ENCODE measurements around the gene MAD1L1.

Gene MAD1L1

DNA sequence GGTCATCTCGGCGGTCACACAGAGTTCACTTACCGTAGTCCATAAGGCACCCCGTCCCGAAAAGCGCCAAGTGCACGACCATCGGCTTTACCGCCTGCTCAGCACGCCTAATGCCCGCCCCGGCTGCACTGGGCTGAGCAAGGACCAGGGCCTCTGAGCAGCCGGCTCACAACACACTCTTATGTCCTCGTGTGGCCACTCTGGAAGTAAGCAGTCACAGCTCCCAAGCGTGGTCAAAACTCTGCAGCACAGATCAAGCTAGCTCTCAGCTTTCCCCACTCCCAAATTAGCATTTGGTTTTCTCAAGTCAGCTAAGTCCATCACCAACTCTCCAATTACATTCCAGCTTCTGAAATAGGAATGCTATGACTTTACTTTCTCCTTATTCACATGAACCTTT lies 57.7 kb downstream of the MAD1L1 start:
- ATAC-seq (ENCODE audit: low read depth) (peak; percentile 35), DNase-seq (ENCODE audit: low spot score) (no peak)
- TF ChIP-seq, protein P1, sequence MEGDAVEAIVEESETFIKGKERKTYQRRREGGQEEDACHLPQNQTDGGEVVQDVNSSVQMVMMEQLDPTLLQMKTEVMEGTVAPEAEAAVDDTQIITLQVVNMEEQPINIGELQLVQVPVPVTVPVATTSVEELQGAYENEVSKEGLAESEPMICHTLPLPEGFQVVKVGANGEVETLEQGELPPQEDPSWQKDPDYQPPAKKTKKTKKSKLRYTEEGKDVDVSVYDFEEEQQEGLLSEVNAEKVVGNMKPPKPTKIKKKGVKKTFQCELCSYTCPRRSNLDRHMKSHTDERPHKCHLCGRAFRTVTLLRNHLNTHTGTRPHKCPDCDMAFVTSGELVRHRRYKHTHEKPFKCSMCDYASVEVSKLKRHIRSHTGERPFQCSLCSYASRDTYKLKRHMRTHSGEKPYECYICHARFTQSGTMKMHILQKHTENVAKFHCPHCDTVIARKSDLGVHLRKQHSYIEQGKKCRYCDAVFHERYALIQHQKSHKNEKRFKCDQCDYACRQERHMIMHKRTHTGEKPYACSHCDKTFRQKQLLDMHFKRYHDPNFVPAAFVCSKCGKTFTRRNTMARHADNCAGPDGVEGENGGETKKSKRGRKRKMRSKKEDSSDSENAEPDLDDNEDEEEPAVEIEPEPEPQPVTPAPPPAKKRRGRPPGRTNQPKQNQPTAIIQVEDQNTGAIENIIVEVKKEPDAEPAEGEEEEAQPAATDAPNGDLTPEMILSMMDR (IDR thresholded peaks at IDR 0.05; ENCODE audit: poor library complexity, severe bottlenecking), result no peak
- Histone ChIP-seq H3K27ac (ENCODE audit: poor library complexity, severe bottlenecking) (peak overlapping the region; percentile 89), H3K4me1 (ENCODE audit: insufficient read depth, poor library complexity, severe bottlenecking) (peaks cover 29% of the 10 kb centered on the region), H3K27me3 (ENCODE audit: insufficient read depth, poor library complexity, severe bottlenecking) (no peaks in the 10 kb centered on the region), H3K9me3 (ENCODE audit: severe bottlenecking) (no peaks in the 10 kb centered on the region), H3K4me3 (ENCODE audit: severe bottlenecking) (no peak overlapping the region), H3K36me3 (ENCODE audit: low read depth) (peaks cover 4% of the 10 kb centered on the region)

DNA sequence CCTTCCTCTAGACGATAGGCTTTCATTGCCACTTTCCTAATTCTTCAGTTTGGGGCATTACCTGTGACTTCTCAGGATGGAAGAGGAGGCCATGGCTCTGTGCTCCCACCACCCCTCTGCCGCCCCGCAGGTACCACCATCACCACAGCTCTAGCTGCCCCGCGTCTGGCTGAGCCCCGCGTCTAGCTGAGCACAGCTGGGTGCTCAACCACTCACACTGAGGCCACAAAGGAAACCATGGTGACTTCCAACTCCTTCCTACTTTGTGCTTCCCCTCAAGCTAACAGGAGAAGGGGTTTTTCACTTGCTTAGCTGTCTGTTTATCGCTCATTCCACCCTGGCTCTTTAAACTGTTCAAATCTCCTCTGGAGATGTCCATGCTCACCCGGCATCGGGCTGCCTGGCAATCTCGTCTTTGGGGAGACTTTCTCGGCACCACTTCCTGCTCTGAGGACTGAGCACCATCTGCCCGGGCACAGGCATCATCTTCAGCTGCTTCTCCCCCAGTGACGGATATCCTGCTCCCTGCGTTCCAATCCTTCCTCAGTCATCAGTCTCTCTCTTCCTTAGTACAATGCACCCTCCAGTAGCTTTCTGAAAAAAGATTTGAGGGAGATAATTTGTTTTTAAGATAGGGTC lies 59.4 kb downstream of the MAD1L1 start:
- Histone ChIP-seq H3K27me3 (ENCODE audit: insufficient read depth, poor library complexity, severe bottlenecking) (no peaks in the 10 kb centered on the region), H3K4me1 (ENCODE audit: insufficient read depth, poor library complexity, severe bottlenecking) (peaks cover 32% of the 10 kb centered on the region), H3K36me3 (ENCODE audit: low read depth) (peaks cover 3% of the 10 kb centered on the region), H3K9me3 (ENCODE audit: severe bottlenecking) (no peaks in the 10 kb centered on the region), H3K4me3 (ENCODE audit: severe bottlenecking) (no peak overlapping the region), H3K27ac (ENCODE audit: poor library complexity, severe bottlenecking) (peak overlapping the region; percentile 34)
- TF ChIP-seq, protein P1 (IDR thresholded peaks at IDR 0.05; ENCODE audit: poor library complexity, severe bottlenecking), result no peak
- DNase-seq (ENCODE audit: low spot score) (no peak), ATAC-seq (ENCODE audit: low read depth) (0 out of 3 replicates have a peak, but pooled peaks have one; percentile 2)

DNA sequence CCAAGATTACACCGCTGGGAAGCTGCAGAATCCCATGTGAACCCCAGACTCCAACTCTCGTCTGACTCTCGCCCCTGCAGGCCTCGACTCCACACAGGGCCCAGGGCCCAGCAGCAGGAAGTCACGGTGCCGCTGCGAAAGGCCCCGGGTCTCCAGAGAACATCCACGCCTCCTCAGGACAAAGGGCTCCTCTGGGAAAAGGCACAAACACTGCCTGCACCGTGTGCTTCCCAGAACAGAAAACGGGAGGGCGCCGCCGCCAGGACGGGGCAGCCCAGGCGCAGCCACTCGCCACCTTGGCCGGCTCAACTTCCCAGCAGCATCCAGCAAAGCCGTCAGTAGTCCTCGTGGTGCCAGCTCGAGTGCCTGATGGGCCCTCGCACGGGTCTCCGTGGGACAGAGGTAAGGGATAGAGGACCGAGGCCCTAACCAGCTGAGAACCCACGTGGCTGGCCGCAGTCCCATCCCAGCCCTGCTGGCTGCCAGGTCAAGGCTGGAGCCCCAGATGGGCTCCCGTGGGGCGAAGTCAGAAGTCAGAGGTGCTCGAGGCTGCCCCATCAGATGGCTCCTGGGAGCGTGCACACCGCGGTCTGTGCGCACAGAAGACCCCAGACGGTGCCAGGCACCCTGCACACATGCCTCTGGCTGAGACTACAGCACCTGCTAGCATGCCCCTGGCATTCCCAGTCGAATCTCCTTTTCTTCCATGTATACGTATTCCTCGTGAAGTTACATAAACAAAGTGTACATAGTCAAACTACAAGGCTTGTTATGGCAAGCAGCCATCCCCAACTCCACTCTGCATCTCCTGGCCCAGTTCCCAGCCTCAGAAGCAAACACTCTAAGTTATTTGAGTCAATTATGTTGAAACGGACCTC lies 60.2 kb downstream of the MAD1L1 start:
- peak; percentile 53 for ATAC-seq (ENCODE audit: low read depth)
- peak overlapping the region; percentile 34 for H3K27ac ChIP-seq (ENCODE audit: poor library complexity, severe bottlenecking)
- H3K9me3 ChIP-seq (ENCODE audit: severe bottlenecking), result no peaks in the 10 kb centered on the region
- peaks cover 7% of the 10 kb centered on the region for H3K36me3 ChIP-seq (ENCODE audit: low read depth)
- DNase-seq (ENCODE audit: low spot score), result no peak
- H3K4me3 ChIP-seq (ENCODE audit: severe bottlenecking), result no peak overlapping the region
- H3K27me3 ChIP-seq (ENCODE audit: insufficient read depth, poor library complexity, severe bottlenecking), result no peaks in the 10 kb centered on the region
- peaks cover 32% of the 10 kb centered on the region for H3K4me1 ChIP-seq (ENCODE audit: insufficient read depth, poor library complexity, severe bottlenecking)
- TF ChIP-seq, protein P1 (IDR thresholded peaks at IDR 0.05; ENCODE audit: poor library complexity, severe bottlenecking), result no peak

DNA sequence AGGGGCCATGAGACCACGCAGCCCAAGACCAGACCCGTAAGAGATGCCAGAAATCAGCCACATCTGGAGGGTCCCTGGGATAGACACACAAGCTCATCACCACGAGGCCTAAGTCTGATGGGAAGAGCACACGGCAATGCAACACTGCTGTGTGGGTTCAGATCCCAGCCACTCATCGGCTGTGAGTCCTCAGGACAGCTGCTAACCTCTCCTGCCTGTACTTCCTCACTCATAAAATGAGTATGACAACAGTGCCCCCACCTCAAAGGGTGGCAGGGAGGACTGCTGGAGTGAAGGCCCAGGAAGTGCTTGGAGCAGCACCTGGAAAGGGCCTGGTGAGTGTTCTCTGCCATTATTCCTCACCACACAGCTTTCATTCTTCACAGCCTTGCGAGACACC lies 60.9 kb downstream of the MAD1L1 start:
- no peaks in the 10 kb centered on the region for H3K27me3 ChIP-seq (ENCODE audit: insufficient read depth, poor library complexity, severe bottlenecking)
- peaks cover 7% of the 10 kb centered on the region for H3K36me3 ChIP-seq (ENCODE audit: low read depth)
- peaks cover 32% of the 10 kb centered on the region for H3K4me1 ChIP-seq (ENCODE audit: insufficient read depth, poor library complexity, severe bottlenecking)
- H3K4me3 ChIP-seq (ENCODE audit: severe bottlenecking), result no peak overlapping the region
- H3K27ac ChIP-seq (ENCODE audit: poor library complexity, severe bottlenecking), result no peak overlapping the region
- no peaks in the 10 kb centered on the region for H3K9me3 ChIP-seq (ENCODE audit: severe bottlenecking)
- DNase-seq (ENCODE audit: low spot score), result no peak
- no peak for ATAC-seq (ENCODE audit: low read depth)
- TF ChIP-seq, protein P1 (IDR thresholded peaks at IDR 0.05; ENCODE audit: poor library complexity, severe bottlenecking), result no peak

Data from RWPE2 (cell line).